HAP-1 (cell line): Measurements from ENCODE around the gene NBAS.

ENCODE experiments used
- DNase-seq, 2 experiments: peaks; one replicate each; pipeline ENCODE4 v3.0.0-alpha.2; 2016 to 2020; ENCODE audit warnings: low spot score in 2 of 2
- H3K27me3 ChIP-seq: fragments of 250-450 bp; sonication (Bioruptor Pico); 2 replicates; pipeline ENCODE4 v1.5.1; 2020; ENCODE audit warnings: low read depth, mild to moderate bottlenecking, moderate library complexity
- H3K36me3 ChIP-seq: fragments of 250-450 bp; sonication (Bioruptor Pico); replicated peaks from 2 replicates; pipeline ENCODE4 v1.5.1; 2020; ENCODE audit warnings: mild to moderate bottlenecking
- H3K4me1 ChIP-seq: fragments of 250-450 bp; sonication (Bioruptor Pico); 2 replicates; pipeline ENCODE4 v1.5.1; 2020; ENCODE audit warnings: mild to moderate bottlenecking
- H3K4me3 ChIP-seq: fragments of 250-450 bp; sonication (Bioruptor Pico); 2 replicates; pipeline ENCODE4 v1.5.1; 2020; ENCODE audit warnings: mild to moderate bottlenecking, moderate library complexity
- H3K9me3 ChIP-seq: fragments of 250-450 bp; sonication (Bioruptor Pico); 2 replicates; pipeline ENCODE4 v1.5.1; 2020; ENCODE audit warnings: mild to moderate bottlenecking, moderate library complexity
- in situ Hi-C: fragments of 300-500 bp; cut with MboI; formaldehyde crosslinking; loops from 3 replicates; pipeline ENCODE4 v1.14.3; 2020; ENCODE audit warnings: low sequenced_read_pairs, inconsistent platforms, mixed read lengths

Gene NBAS

GRCh38 chr2:15146960-15147359, 414.2 kb downstream of the NBAS start:
- Histone ChIP-seq H3K9me3 (no peaks in the 10 kb centered on the region), H3K4me3 (no peak overlapping the region), H3K36me3 (no peaks in the 10 kb centered on the region), H3K4me1 (no peaks in the 10 kb centered on the region), H3K27me3 (no peaks in the 10 kb centered on the region)
- no peak for DNase-seq
- in situ Hi-C loops: no loop called here

DNA sequence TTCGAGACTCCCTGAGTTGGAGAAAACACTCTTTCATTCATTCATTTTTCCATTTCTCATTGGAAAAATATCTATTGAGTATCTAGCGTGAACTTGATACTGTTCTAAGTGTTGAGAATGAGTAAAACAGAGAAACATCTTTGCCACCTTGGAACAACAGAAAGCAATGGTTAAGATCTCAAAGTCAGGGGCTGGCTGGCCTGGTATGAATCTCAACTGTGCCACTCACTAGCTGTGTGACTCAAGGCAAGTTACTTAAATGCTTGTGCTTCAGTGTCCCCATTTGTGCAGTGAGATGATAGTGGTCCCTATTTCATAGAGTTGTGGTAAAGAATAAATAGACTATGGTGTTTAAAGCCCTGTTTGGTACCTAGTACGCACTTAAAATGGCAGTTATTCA, 415.2 kb downstream of the NBAS start:
- no peak for DNase-seq
- no peaks in the 10 kb centered on the region for H3K36me3 ChIP-seq
- in situ Hi-C loops: no loop called here
- H3K9me3 ChIP-seq: no peaks in the 10 kb centered on the region
- H3K27me3 ChIP-seq: no peaks in the 10 kb centered on the region
- no peaks in the 10 kb centered on the region for H3K4me1 ChIP-seq
- no peak overlapping the region for H3K4me3 ChIP-seq

DNA sequence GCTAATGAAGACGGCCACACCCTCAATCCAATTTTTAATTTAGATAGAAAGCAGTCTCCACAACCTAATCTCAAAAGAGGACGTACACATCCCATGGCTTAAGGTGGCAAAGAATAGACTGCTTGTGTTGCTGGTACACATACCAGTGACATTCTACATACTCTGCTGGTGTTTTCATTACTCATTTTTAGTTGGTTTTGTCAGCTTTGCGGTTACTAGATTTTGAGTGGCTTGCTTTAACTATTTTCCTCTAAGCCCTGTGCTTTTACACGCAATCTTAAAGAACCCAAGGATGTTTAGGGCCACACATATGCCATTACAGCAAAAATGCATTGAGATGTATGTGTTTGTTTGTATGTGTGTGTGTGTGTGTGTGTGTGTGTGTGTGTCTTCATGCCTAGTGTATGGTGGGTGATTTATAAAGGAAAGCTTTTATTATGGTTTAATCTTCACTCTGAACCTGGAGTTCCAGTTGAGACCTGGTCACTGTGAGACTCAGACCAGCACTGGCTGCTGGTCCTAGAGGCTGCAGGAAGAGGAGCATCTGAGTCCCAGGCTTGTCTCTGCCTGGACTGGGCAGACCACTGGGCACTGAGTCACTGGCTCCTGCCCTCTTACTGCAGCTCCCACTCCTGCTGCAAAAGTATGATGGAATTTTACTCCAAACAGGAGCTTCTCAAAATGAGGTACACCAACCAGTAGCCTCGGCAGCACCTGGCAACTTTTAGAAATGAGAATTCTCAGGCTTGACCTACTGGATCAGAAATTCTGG, 415.9 kb downstream of the NBAS start:
- DNase-seq: no peak
- no peaks in the 10 kb centered on the region for H3K27me3 ChIP-seq
- in situ Hi-C loops: no loop called here
- H3K36me3 ChIP-seq: no peaks in the 10 kb centered on the region
- H3K9me3 ChIP-seq: no peaks in the 10 kb centered on the region
- no peak overlapping the region for H3K4me3 ChIP-seq
- no peaks in the 10 kb centered on the region for H3K4me1 ChIP-seq

- no peak for DNase-seq
- H3K36me3 ChIP-seq: no peaks in the 10 kb centered on the region
- H3K4me3 ChIP-seq: no peak overlapping the region
- in situ Hi-C loops: no loop called here
- no peaks in the 10 kb centered on the region for H3K4me1 ChIP-seq
- no peaks in the 10 kb centered on the region for H3K9me3 ChIP-seq
- H3K27me3 ChIP-seq: no peaks in the 10 kb centered on the region
These were observed 419.0 kb downstream of the NBAS start for GRCh38 chr2:15142069-15142689.

DNA sequence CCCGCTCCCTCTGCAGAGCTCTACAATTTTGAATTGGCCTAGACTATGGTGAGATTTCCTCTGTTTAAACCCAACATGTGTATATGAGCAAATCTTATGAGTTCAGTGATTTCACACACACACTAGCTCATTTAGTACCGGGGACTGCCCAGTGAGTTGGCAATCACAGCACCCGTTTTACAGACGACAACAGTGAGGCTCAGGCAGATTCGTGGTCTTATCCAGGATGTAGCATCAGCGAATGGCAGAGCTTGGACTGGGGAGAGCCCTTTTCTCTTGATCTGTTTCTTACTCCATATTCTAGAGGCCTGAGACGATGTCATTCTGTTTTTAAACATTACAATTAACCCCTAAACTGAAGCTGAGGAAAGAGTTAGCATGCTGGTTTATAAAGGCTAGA, 419.9 kb downstream of the NBAS start:
- H3K4me3 ChIP-seq: no peak overlapping the region
- H3K9me3 ChIP-seq: no peaks in the 10 kb centered on the region
- in situ Hi-C loops: no loop called here
- no peaks in the 10 kb centered on the region for H3K4me1 ChIP-seq
- H3K27me3 ChIP-seq: no peaks in the 10 kb centered on the region
- H3K36me3 ChIP-seq: no peaks in the 10 kb centered on the region
- DNase-seq: no peak

DNA sequence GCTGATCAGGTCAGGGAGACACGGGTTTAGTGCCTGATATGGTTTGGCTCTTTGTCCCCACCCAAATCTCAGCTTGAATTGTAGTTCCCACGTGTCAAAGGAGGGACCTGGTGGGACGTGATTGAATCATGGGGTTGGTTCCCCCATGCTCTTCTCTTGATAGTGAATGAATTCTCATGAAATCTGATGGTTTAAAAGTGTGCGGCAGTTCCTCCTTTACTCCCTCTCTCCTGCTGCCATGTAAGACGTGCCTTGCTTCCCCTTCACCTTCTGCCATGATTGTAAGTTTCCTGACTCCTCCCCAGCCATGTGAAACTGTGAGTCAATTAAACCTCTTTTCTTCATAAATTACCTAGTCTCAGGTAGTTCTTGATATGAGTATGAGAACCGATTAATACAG, 424.5 kb downstream of the NBAS start:
- no peak for DNase-seq
- H3K9me3 ChIP-seq: no peaks in the 10 kb centered on the region
- in situ Hi-C loops: no loop called here
- H3K4me1 ChIP-seq: no peaks in the 10 kb centered on the region
- H3K4me3 ChIP-seq: no peak overlapping the region
- H3K36me3 ChIP-seq: no peaks in the 10 kb centered on the region
- H3K27me3 ChIP-seq: no peaks in the 10 kb centered on the region

GRCh38 chr2:15134957-15135356, 426.2 kb downstream of the NBAS start:
- H3K36me3 ChIP-seq: no peaks in the 10 kb centered on the region
- in situ Hi-C loops: no loop called here
- no peaks in the 10 kb centered on the region for H3K27me3 ChIP-seq
- H3K9me3 ChIP-seq: no peaks in the 10 kb centered on the region
- no peak for DNase-seq
- H3K4me1 ChIP-seq: no peaks in the 10 kb centered on the region
- H3K4me3 ChIP-seq: no peak overlapping the region

GRCh38 chr2:15133461-15133860, 427.7 kb downstream of the NBAS start:
- Histone ChIP-seq H3K9me3 (no peaks in the 10 kb centered on the region), H3K36me3 (no peaks in the 10 kb centered on the region), H3K4me1 (no peaks in the 10 kb centered on the region), H3K4me3 (no peak overlapping the region), H3K27me3 (no peaks in the 10 kb centered on the region)
- DNase-seq: no peak
- in situ Hi-C loops: no loop called here

GRCh38 chr2:15128846-15129245, 432.3 kb downstream of the NBAS start:
- Histone ChIP-seq H3K27me3 (no peaks in the 10 kb centered on the region), H3K36me3 (no peaks in the 10 kb centered on the region), H3K4me3 (no peak overlapping the region), H3K9me3 (peaks cover 5% of the 10 kb centered on the region; the same call in 1 of the 2 replicates), H3K4me1 (no peaks in the 10 kb centered on the region)
- DNase-seq: no peak
- in situ Hi-C loops: no loop called here

- H3K36me3 ChIP-seq: no peaks in the 10 kb centered on the region
- peaks cover 5% of the 10 kb centered on the region; the same call in 1 of the 2 replicates for H3K9me3 ChIP-seq
- H3K27me3 ChIP-seq: no peaks in the 10 kb centered on the region
- peak; percentile 21 to 44 for DNase-seq
- H3K4me3 ChIP-seq: no peak overlapping the region
- H3K4me1 ChIP-seq: no peaks in the 10 kb centered on the region
- in situ Hi-C loops: no loop called here
These were observed 433.3 kb downstream of the NBAS start for GRCh38 chr2:15127876-15128275.

GRCh38 chr2:15127301-15127700, 433.8 kb downstream of the NBAS start:
- no peak for DNase-seq
- H3K9me3 ChIP-seq: peaks cover 5% of the 10 kb centered on the region; the same call in 1 of the 2 replicates
- no peak overlapping the region for H3K4me3 ChIP-seq
- no peaks in the 10 kb centered on the region for H3K36me3 ChIP-seq
- in situ Hi-C loops: no loop called here
- H3K27me3 ChIP-seq: no peaks in the 10 kb centered on the region
- no peaks in the 10 kb centered on the region for H3K4me1 ChIP-seq

DNA sequence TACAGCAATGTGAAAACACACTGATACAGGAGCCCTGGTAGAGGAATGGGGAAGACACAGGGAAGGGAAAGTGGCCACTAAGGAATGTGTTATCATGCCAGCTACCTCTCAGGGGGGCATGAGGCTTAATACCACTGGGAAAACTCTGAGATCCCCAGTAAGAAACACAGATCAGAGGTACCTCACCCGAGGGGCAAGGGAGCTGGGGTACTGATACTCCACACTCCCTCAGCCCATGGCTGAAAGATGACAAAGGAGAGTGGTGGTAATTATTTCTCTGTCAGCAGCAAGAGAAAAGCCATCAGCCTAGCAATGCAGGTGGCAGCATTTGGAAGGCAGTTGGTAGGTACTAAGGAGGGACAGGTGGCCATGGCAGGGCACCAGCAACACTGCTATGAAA, 434.8 kb downstream of the NBAS start:
- DNase-seq: no peak
- Histone ChIP-seq H3K4me3 (no peak overlapping the region), H3K4me1 (no peaks in the 10 kb centered on the region), H3K9me3 (peaks cover 5% of the 10 kb centered on the region; the same call in 1 of the 2 replicates), H3K36me3 (no peaks in the 10 kb centered on the region), H3K27me3 (no peaks in the 10 kb centered on the region)
- in situ Hi-C loops: no loop called here

DNA sequence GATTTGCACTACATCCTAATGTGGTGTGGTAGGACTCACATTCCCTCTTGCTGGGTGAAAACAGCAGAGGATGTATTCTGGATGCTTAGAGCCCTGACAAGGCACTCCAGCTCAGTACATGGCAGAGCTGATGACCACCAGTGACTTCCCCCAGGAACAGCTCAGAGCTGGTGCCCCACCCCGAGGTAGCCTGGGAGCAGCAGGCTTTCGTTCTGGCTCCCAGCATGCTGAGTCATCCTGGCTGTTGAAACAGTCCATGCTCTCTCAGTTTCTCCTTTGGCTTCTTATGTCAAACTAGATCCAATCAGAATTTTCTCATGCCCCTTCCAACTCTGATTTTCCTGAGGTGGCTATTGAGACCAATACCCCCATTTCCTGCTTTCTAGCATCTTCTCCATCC, 438.2 kb downstream of the NBAS start:
- DNase-seq: no peak
- Histone ChIP-seq H3K27me3 (no peaks in the 10 kb centered on the region), H3K4me1 (peaks cover 3% of the 10 kb centered on the region), H3K36me3 (no peaks in the 10 kb centered on the region), H3K4me3 (no peak overlapping the region), H3K9me3 (peaks cover 5% of the 10 kb centered on the region; the same call in 1 of the 2 replicates)
- in situ Hi-C loops: no loop called here

DNA sequence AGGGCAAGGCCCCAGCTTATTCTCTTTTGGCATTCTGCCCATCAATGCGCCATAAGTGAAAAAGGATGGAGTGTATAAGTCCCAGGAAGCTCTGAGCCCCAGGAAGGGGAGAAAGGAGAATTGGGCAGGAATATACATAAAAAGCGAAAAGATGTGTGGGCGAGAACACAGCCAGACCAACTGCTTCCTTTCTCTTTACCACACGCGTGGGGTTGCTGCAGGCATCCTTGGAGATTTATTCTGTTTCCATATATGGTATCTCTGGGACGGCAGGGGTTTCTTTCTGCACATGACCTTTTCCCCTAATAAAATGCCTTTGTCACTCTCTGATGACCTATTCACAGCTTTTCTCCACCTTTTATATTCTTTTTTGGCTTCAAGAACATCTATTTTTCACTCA, 440.5 kb downstream of the NBAS start:
- Histone ChIP-seq H3K27me3 (no peaks in the 10 kb centered on the region), H3K36me3 (no peaks in the 10 kb centered on the region), H3K4me1 (peaks cover 9% of the 10 kb centered on the region), H3K9me3 (peaks cover 5% of the 10 kb centered on the region; the same call in 1 of the 2 replicates), H3K4me3 (no peak overlapping the region)
- in situ Hi-C loops: no loop called here
- DNase-seq: no peak
